Tibial nerve (tissue), 4 donors: ENCODE data around the gene FTH1.

ENCODE experiments used
- EP300 ChIP-seq, 2 donors: sonication (generic); formaldehyde crosslinking; IDR thresholded peaks; one replicate each; pipeline ENCODE4 v1.6.1; 2017; ENCODE audit warnings: antibody characterized with exemption in 2 of 2, mild to moderate bottlenecking in 1 of 2
- POLR2A ChIP-seq, 2 donors: fragments of 450-650 bp; IDR thresholded peaks; one replicate each; pipeline ENCODE4 v1.6.1; 2017; ENCODE audit warnings: antibody characterized with exemption in 2 of 2, mild to moderate bottlenecking in 2 of 2, moderate library complexity in 2 of 2
- TF ChIP-seq, protein P1 (sequence below), 5 experiments: fragments of 200-600 bp in 3 of 5; fragments of 450-650 bp in 2 of 5; sonication (generic) in 3 of 5; IDR thresholded peaks; one replicate each; pipeline ENCODE4 v1.5.1; 2016 to 2019; ENCODE audit warnings: antibody characterized with exemption in 5 of 5, mild to moderate bottlenecking in 3 of 5, moderate library complexity in 2 of 5

DNA sequence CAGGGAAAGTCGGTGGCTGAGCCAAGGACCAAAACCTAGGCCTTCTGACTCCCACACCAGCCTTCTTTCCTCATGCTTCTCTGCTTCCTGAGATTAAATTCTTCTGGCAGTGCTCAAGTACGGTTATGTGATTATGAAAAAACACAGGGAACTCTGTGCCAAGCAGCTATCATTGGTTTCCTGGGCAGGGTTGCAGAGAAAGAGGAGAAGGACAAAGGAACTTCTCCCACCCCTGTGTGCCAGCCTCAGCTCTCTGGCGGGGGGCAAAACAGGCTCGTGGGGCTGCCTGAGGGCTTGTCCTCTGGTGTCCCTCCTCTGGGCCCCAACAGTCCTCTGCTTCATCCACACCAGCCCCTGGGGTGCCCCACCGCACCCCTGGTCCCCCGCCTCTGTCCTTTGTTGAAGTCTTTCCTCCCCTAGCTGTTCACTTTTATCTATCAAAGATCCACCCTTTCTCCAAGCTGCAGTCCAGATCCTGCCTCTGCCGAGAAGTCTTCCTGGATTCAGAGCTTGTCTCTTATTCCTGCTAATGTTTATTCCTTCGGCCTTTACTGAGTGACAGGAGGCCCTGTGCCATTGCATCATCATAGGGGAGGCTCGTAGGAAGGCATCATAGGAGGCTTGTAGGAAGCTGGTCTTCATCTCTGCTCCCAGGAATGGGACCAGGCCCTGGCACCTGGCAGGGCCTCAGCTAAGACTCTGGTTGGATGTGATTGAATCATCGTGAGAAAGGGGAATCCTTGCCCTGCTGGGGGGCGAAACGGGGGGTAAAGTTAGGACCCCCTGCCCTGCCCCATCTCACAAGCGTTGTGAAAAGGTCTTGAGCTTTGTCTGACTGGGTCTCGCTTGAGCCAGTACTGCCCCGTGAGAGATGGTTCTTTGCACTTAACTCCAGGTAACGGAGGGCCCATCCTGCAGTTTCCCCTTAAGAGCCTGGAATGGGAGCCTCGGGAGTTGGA, 11.5 kb upstream of the FTH1 start:
- TF ChIP-seq POLR2A (IDR thresholded peaks at IDR 0.05) (no peak), EP300 (IDR thresholded peaks at IDR 0.05) (no peak)
- TF ChIP-seq, protein P1, sequence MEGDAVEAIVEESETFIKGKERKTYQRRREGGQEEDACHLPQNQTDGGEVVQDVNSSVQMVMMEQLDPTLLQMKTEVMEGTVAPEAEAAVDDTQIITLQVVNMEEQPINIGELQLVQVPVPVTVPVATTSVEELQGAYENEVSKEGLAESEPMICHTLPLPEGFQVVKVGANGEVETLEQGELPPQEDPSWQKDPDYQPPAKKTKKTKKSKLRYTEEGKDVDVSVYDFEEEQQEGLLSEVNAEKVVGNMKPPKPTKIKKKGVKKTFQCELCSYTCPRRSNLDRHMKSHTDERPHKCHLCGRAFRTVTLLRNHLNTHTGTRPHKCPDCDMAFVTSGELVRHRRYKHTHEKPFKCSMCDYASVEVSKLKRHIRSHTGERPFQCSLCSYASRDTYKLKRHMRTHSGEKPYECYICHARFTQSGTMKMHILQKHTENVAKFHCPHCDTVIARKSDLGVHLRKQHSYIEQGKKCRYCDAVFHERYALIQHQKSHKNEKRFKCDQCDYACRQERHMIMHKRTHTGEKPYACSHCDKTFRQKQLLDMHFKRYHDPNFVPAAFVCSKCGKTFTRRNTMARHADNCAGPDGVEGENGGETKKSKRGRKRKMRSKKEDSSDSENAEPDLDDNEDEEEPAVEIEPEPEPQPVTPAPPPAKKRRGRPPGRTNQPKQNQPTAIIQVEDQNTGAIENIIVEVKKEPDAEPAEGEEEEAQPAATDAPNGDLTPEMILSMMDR (IDR thresholded peaks at IDR 0.05): no peak
